GM12878 (cell line): Measurements from ENCODE around the gene OR51D1. TPM values are rescaled to one million over a fixed set of nuclear protein-coding genes. Genes with fewer than 3 reads are reported as not detected.

ENCODE experiments used
- ATAC-seq: fragments of 200-7000 bp; cut with Tn5 transposase; 3 replicates; pipeline ENCODE4 v1.9.1; 2020; ENCODE audit warnings: mild to moderate bottlenecking, moderate library complexity
- BruUV-seq: library from RNA; stranded (reverse); fragments of 400-500 nt; replicated peaks from 2 replicates; lab custom pipeline; 2021; lab: Mats Ljungman, UMichigan
- CTCF ChIA-PET: fragments of 300-600 bp; sonication (Branson Sonifier 250); formaldehyde crosslinking; extraction: SDS; loops from one replicate; lab custom pipeline; 2021; ENCODE audit warnings: inconsistent platforms; lab: Yijun Ruan, JAX
- POLR2A ChIA-PET: fragments of 350-600 bp; formaldehyde crosslinking; extraction: SDS; loops from one replicate; lab custom pipeline; 2021; ENCODE audit warnings: inconsistent platforms; lab: Charles Lee
- RAD21 ChIA-PET: fragments of 300-600 bp; sonication (Branson Sonifier 250); formaldehyde crosslinking; loops from one replicate; lab custom pipeline; 2023; ENCODE audit warnings: antibody characterized with exemption; ENCODE audit not compliant: unreplicated experiment; lab: Charles Lee
- SMC1A ChIA-PET: fragments of 300-600 bp; sonication (Branson Sonifier 250); formaldehyde crosslinking; loops from one replicate; lab custom pipeline; 2023; ENCODE audit not compliant: unreplicated experiment, uncharacterized antibody; lab: Charles Lee
- DNase-seq: peaks from one replicate; pipeline ENCODE4 v3.0.0-alpha.2; 2011; ENCODE audit warnings: low read depth, low spot score
- FAIRE-seq: peaks from 3 replicates; lab custom pipeline; 2011; peaks lifted over from hg19 to GRCh38; lab: Jason Lieb, UNC
- H2AFZ ChIP-seq: 2 replicates; pipeline ENCODE4 v1.6.0; 2011; ENCODE audit warnings: low read depth, low read length, control low read depth; ENCODE audit not compliant: control insufficient read depth
- H3K27ac ChIP-seq: 2 replicates; pipeline ENCODE4 v1.5.1; 2011; ENCODE audit warnings: control low read depth; ENCODE audit not compliant: control insufficient read depth, insufficient read depth
- H3K27me3 ChIP-seq, 2 experiments: replicated peaks in 1 of 2; 2 replicates each; pipeline versions ENCODE4 v1.6.0 to v1.6.1; 2011; ENCODE audit warnings: low read length in 1 of 2; ENCODE audit not compliant: control insufficient read depth in 2 of 2, insufficient read depth in 2 of 2
- H3K36me3 ChIP-seq, 2 experiments: 2 replicates each; pipeline ENCODE4 v1.5.1; 2011; ENCODE audit warnings: low read length in 1 of 2; ENCODE audit not compliant: control insufficient read depth in 2 of 2, insufficient read depth in 2 of 2
- H3K4me1 ChIP-seq: 2 replicates; pipeline ENCODE4 v1.6.1; 2011; ENCODE audit warnings: mild to moderate bottlenecking, low read length, moderate library complexity, mixed read lengths; ENCODE audit not compliant: control insufficient read depth, insufficient read depth
- H3K4me2 ChIP-seq: 2 replicates; pipeline ENCODE4 v1.6.0; 2011; ENCODE audit warnings: control low read depth; ENCODE audit not compliant: control insufficient read depth, insufficient read depth
- H3K4me3 ChIP-seq: fragments of 200-600 bp; sonication (generic); 2 replicates; pipeline ENCODE4 v1.5.1; 2016
- H3K79me2 ChIP-seq: 2 replicates; pipeline ENCODE4 v1.6.0; 2011; ENCODE audit warnings: low read length; ENCODE audit not compliant: control insufficient read depth, insufficient read depth
- H3K9ac ChIP-seq: 2 replicates; pipeline ENCODE4 v1.8.0; 2011; ENCODE audit warnings: low read length, control low read depth, mixed read lengths; ENCODE audit not compliant: control insufficient read depth, insufficient read depth
- H3K9me3 ChIP-seq: replicated peaks from 3 replicates; pipeline ENCODE4 v1.5.1; 2011; ENCODE audit warnings: mild to moderate bottlenecking, low read length; ENCODE audit not compliant: control insufficient read depth, insufficient read depth
- H4K20me1 ChIP-seq: 2 replicates; pipeline ENCODE4 v1.6.0; 2011; ENCODE audit not compliant: control insufficient read depth, insufficient read depth
- CEBPZ ChIP-seq: fragments of 150-350 bp; IDR thresholded peaks from 2 replicates; pipeline ENCODE4 v1.6.1; 2016; ENCODE audit warnings: low read depth, low read length
- CHD2 ChIP-seq: IDR thresholded peaks from 2 replicates; pipeline ENCODE4 v1.6.1; 2011; ENCODE audit warnings: low read depth, low read length, improper control_type of control experiment, borderline replicate concordance
- ESRRA ChIP-seq: IDR thresholded peaks from 2 replicates; pipeline ENCODE4 v1.6.1; 2012; ENCODE audit warnings: mild to moderate bottlenecking, low read length, improper control_type of control experiment
- MLLT1 ChIP-seq: fragments of 450-650 bp; IDR thresholded peaks from 2 replicates; pipeline ENCODE4 v1.6.1; 2016; ENCODE audit warnings: mild to moderate bottlenecking
- MYC ChIP-seq: IDR thresholded peaks from 2 replicates; pipeline ENCODE4 v1.6.1; 2011; ENCODE audit warnings: mild to moderate bottlenecking, low read length, moderate library complexity, inconsistent platforms; ENCODE audit not compliant: insufficient read depth, insufficient replicate concordance, insufficient read length, severe bottlenecking
- RELB ChIP-seq: fragments of 450-650 bp; IDR thresholded peaks from 2 replicates; pipeline ENCODE4 v1.6.1; 2017; ENCODE audit warnings: low read depth, mild to moderate bottlenecking, moderate library complexity
- ZNF274 ChIP-seq: IDR thresholded peaks from one replicate; pipeline ENCODE4 v1.8.0; 2011; ENCODE audit not compliant: insufficient read length, insufficient read depth
- WGBS: methylation state at CpG from one replicate; pipeline ENCODE4 v1.1.6; 2016; ENCODE audit warnings: low lambda C conversion rate; ENCODE audit not compliant: insufficient replicate concordance, insufficient coverage; ENCODE audit errors: missing lambda C conversion rate; 5-methylcytosine and 5-hydroxymethylcytosine counted together
- in situ Hi-C: fragments of 300-500 bp; cut with MboI; formaldehyde crosslinking; loops from 9 replicates; pipeline ENCODE4 v1.14.3; 2018; ENCODE audit warnings: mixed read lengths
- intact Hi-C: fragments of 100-400 bp; cut with micrococcal nuclease; formaldehyde crosslinking; loops from one replicate; pipeline ENCODE4 v1.14.2; 2022; ENCODE audit not compliant: unreplicated experiment
- polyA plus RNA-seq, 11 experiments: library from polyadenylated mRNA; depleted of rRNA in 4 of 11; unstranded in 6 of 11; stranded (reverse) in 5 of 11; fragments of >200 nt; fragmentation: Nextera tagmentation in 4 of 11; fragmentation: Illumina TruSeq in 1 of 11; extraction: Ambion mirVana in 4 of 11; extraction: Trizol in 1 of 11; gene quantifications; 1 replicate in 1 of 11; 2 replicates in 10 of 11; pipeline versions ENCODE4 v1.2.1 to v1.2.3, GENCODE V29; 2011 to 2016; ENCODE audit warnings: inconsistent platforms in 2 of 11, missing spikeins in 2 of 11, low read depth in 1 of 11
- total RNA-seq, 4 experiments: library from RNA; depleted of rRNA in 3 of 4; stranded (reverse); fragments of >200 nt in 3 of 4; fragmentation: Illumina TruSeq in 1 of 4; extraction: Trizol in 1 of 4; gene quantifications; 2 replicates each; pipeline versions ENCODE4 v1.2.1 to v1.2.3, GENCODE V29; 2013 to 2021

OR51D1 gene
- total and polyA plus RNA-seq, 10 of the 15 experiments (the other 5 are each of a cell fraction or from before 2014, with no cell fraction given) = 0.06 TPM; not detected in 9

- TF ChIP-seq MLLT1 (no peak), MYC (no peak), RELB (no peak), ESRRA (no peak)
Observed at GRCh38 chr11:4673781-4674180, 36.5 kb downstream of the OR51D1 start (continued).

- H3K4me1 ChIP-seq = no peaks in the 10 kb centered on the region
- no TSS peak for BruUV-seq
- RAD21 ChIA-PET = no interaction called here
Observed at GRCh38 chr11:4677948-4678347, 40.7 kb downstream of the OR51D1 start.

More at GRCh38 chr11:4677948-4678347, 40.7 kb downstream of the OR51D1 start:
- ChIA-PET SMC1A (no interaction called here), CTCF (no interaction called here)
- Histone ChIP-seq H4K20me1 (no peaks in the 10 kb centered on the region), H3K36me3 (no peaks in the 10 kb centered on the region; a peak in 1 of 4 replicates), H3K27ac (no peak overlapping the region), H2AFZ (no peak overlapping the region), H3K4me3 (no peak overlapping the region), H3K27me3 (no peaks in the 10 kb centered on the region)
- WGBS = 27% methylated on average over 2 of the region's 2 CpGs
- DNase-seq = no peak
- no peak for TF ChIP-seq ZNF274
- TF ChIP-seq CEBPZ = no peak
- TF ChIP-seq CHD2 = no peak
- TF ChIP-seq, all 136 proteins: peak for 0
- intact Hi-C loops (no loop called here), in situ Hi-C loops (no loop called here)
- H3K4me2 ChIP-seq = no peak overlapping the region
- FAIRE-seq (no peak), ATAC-seq (no peak)
- POLR2A ChIA-PET = no interaction called here
- no peak overlapping the region for H3K9ac ChIP-seq
- no peaks in the 10 kb centered on the region for H3K9me3 ChIP-seq
- H3K79me2 ChIP-seq = no peaks in the 10 kb centered on the region
